Measurements from ENCODE around the gene ELAC2.

- no peak for TF ChIP-seq EGR1 (IDR thresholded peaks at IDR 0.05)
- TF ChIP-seq NFIC (IDR thresholded peaks at IDR 0.05) = no peak
- TF ChIP-seq EP300 (IDR thresholded peaks at IDR 0.05; ENCODE audit: borderline replicate concordance) = no peak
- no peak for TF ChIP-seq RAD21 (IDR thresholded peaks at IDR 0.05; ENCODE audit: low read depth)
- TF ChIP-seq ZBTB7A (IDR thresholded peaks at IDR 0.05; ENCODE audit: low read depth) = no peak
- no peak for TF ChIP-seq TCF12 (IDR thresholded peaks at IDR 0.05; ENCODE audit: low read depth)
- TF ChIP-seq FOXM1 (IDR thresholded peaks at IDR 0.05; ENCODE audit: borderline replicate concordance, low read depth) = no peak
Measured at GRCh38 chr17:12979826-12980500, 37.9 kb downstream of the ELAC2 start.

Measured in Ishikawa (cell line).